Keratinocyte (primary cell): ENCODE data around the gene POLR1G.

Experiments
- EZH2 ChIP-seq: IDR thresholded peaks from one replicate; pipeline ENCODE4 v1.6.1; 2012; ENCODE audit warnings: inconsistent platforms, mild to moderate bottlenecking, low read length, moderate library complexity
- TF ChIP-seq, protein P1 (sequence below), 3 experiments: IDR thresholded peaks in 1 of 3; conservative IDR thresholded peaks in 1 of 3; optimal IDR thresholded peaks in 1 of 3; 2 replicates in 2 of 3; 3 replicates in 1 of 3; pipeline versions ENCODE3 to v1.5.1; 2011; ENCODE audit warnings: low read length in 3 of 3, mild to moderate bottlenecking in 3 of 3, moderate library complexity in 2 of 3, control low read depth in 1 of 3, inconsistent platforms in 1 of 3; ENCODE audit not compliant: insufficient read depth in 2 of 3; ENCODE audit errors: extremely low read depth in 1 of 3

- TF ChIP-seq, protein P1, sequence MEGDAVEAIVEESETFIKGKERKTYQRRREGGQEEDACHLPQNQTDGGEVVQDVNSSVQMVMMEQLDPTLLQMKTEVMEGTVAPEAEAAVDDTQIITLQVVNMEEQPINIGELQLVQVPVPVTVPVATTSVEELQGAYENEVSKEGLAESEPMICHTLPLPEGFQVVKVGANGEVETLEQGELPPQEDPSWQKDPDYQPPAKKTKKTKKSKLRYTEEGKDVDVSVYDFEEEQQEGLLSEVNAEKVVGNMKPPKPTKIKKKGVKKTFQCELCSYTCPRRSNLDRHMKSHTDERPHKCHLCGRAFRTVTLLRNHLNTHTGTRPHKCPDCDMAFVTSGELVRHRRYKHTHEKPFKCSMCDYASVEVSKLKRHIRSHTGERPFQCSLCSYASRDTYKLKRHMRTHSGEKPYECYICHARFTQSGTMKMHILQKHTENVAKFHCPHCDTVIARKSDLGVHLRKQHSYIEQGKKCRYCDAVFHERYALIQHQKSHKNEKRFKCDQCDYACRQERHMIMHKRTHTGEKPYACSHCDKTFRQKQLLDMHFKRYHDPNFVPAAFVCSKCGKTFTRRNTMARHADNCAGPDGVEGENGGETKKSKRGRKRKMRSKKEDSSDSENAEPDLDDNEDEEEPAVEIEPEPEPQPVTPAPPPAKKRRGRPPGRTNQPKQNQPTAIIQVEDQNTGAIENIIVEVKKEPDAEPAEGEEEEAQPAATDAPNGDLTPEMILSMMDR (optimal IDR thresholded peaks at IDR 0.05 in 1 of 3, IDR thresholded peaks at IDR 0.05 in 1 of 3, conservative IDR thresholded peaks at IDR 0.05 in 1 of 3; ENCODE audit: extremely low read depth in 1 of 3, insufficient read depth in 2 of 3, low read length in 3 of 3) = no peak
- TF ChIP-seq EZH2 = no peak
These were observed 17.2 kb downstream of the POLR1G start, which contains the start of gene ERCC1 for GRCh38 chr19:45423589-45424190.
